Mucosa of stomach (tissue), 1 donor: ENCODE results near the gene MCM6.
A peak's percentile ranks its signal among the peaks of the same experiment; 100 is the strongest.

Experiments
- H3K27me3 ChIP-seq: one replicate; pipeline ENCODE4 v1.7.0; 2013; ENCODE audit warnings: mild to moderate bottlenecking, low read length; ENCODE audit not compliant: control insufficient read depth, insufficient read depth
- H3K36me3 ChIP-seq: one replicate; pipeline ENCODE4 v1.7.0; 2013; ENCODE audit warnings: low read length; ENCODE audit not compliant: control insufficient read depth, insufficient read depth
- H3K4me1 ChIP-seq: one replicate; pipeline ENCODE4 v1.7.0; 2013; ENCODE audit warnings: mild to moderate bottlenecking, low read length; ENCODE audit not compliant: control insufficient read depth, insufficient read depth
- H3K4me3 ChIP-seq: one replicate; pipeline ENCODE4 v1.7.0; 2013; ENCODE audit warnings: low read length
- H3K9ac ChIP-seq: one replicate; pipeline ENCODE4 v1.7.0; 2013; ENCODE audit warnings: mild to moderate bottlenecking, low read length, moderate library complexity
- H3K9me3 ChIP-seq: one replicate; pipeline ENCODE4 v1.7.0; 2013; ENCODE audit warnings: mild to moderate bottlenecking, low read length, moderate library complexity; ENCODE audit not compliant: control insufficient read depth
- donor health status: Pancreatic carcinoma.

The MCM6 gene

GRCh38 chr2:135876066-135876711, at the start of gene MCM6:
MCM6 (minus strand) TSS chr2:135876443; CDS start chr2:135876365, 78 bp downstream.
- no peaks in the 10 kb centered on the region for H3K27me3 ChIP-seq
- no peaks in the 10 kb centered on the region for H3K9me3 ChIP-seq
- H3K9ac ChIP-seq = peak within 1 kb of the TSS; percentile 79
- H3K4me3 ChIP-seq = peak within 1 kb of the TSS; percentile 80
- peaks cover 13% of the 10 kb centered on the region for H3K4me1 ChIP-seq
- no peaks in the 10 kb centered on the region for H3K36me3 ChIP-seq

- H3K4me3 ChIP-seq = no peak overlapping the region
- H3K4me1 ChIP-seq = no peaks in the 10 kb centered on the region
- no peaks in the 10 kb centered on the region for H3K36me3 ChIP-seq
- no peaks in the 10 kb centered on the region for H3K9me3 ChIP-seq
- H3K27me3 ChIP-seq = no peaks in the 10 kb centered on the region
- no peak overlapping the region for H3K9ac ChIP-seq
Measured at GRCh38 chr2:135925571-135925970, 49.3 kb upstream of the MCM6 start.

GRCh38 chr2:135916207-135916606, 40.0 kb upstream of the MCM6 start:
- Histone ChIP-seq H3K4me1 (no peaks in the 10 kb centered on the region), H3K9ac (no peak overlapping the region), H3K36me3 (no peaks in the 10 kb centered on the region), H3K9me3 (no peaks in the 10 kb centered on the region), H3K27me3 (no peaks in the 10 kb centered on the region), H3K4me3 (no peak overlapping the region)

- no peaks in the 10 kb centered on the region for H3K36me3 ChIP-seq
- no peaks in the 10 kb centered on the region for H3K27me3 ChIP-seq
- no peaks in the 10 kb centered on the region for H3K9me3 ChIP-seq
- H3K4me1 ChIP-seq = no peaks in the 10 kb centered on the region
- no peak overlapping the region for H3K9ac ChIP-seq
- H3K4me3 ChIP-seq = no peak overlapping the region
Measured at GRCh38 chr2:135914485-135914884, 38.2 kb upstream of the MCM6 start.

- H3K9ac ChIP-seq = no peak overlapping the region
- H3K4me1 ChIP-seq = no peaks in the 10 kb centered on the region
- no peaks in the 10 kb centered on the region for H3K27me3 ChIP-seq
- no peaks in the 10 kb centered on the region for H3K9me3 ChIP-seq
- no peaks in the 10 kb centered on the region for H3K36me3 ChIP-seq
- no peak overlapping the region for H3K4me3 ChIP-seq
Measured at GRCh38 chr2:135913727-135914365, 37.6 kb upstream of the MCM6 start.

GRCh38 chr2:135909976-135910375, 33.7 kb upstream of the MCM6 start:
- Histone ChIP-seq H3K9ac (no peak overlapping the region), H3K9me3 (no peaks in the 10 kb centered on the region), H3K4me3 (no peak overlapping the region), H3K27me3 (no peaks in the 10 kb centered on the region), H3K4me1 (no peaks in the 10 kb centered on the region), H3K36me3 (no peaks in the 10 kb centered on the region)

GRCh38 chr2:135905679-135906078, 29.4 kb upstream of the MCM6 start:
- no peak overlapping the region for H3K9ac ChIP-seq
- no peaks in the 10 kb centered on the region for H3K9me3 ChIP-seq
- no peaks in the 10 kb centered on the region for H3K27me3 ChIP-seq
- H3K36me3 ChIP-seq = no peaks in the 10 kb centered on the region
- peaks cover 5% of the 10 kb centered on the region for H3K4me1 ChIP-seq
- no peak overlapping the region for H3K4me3 ChIP-seq

GRCh38 chr2:135904341-135904989, 28.2 kb upstream of the MCM6 start:
- Histone ChIP-seq H3K9me3 (no peaks in the 10 kb centered on the region), H3K4me3 (no peak overlapping the region), H3K4me1 (peaks cover 5% of the 10 kb centered on the region), H3K27me3 (no peaks in the 10 kb centered on the region), H3K9ac (no peak overlapping the region), H3K36me3 (no peaks in the 10 kb centered on the region)

- Histone ChIP-seq H3K27me3 (no peaks in the 10 kb centered on the region), H3K4me1 (peaks cover 5% of the 10 kb centered on the region), H3K36me3 (no peaks in the 10 kb centered on the region), H3K4me3 (no peak overlapping the region), H3K9ac (no peak overlapping the region), H3K9me3 (no peaks in the 10 kb centered on the region)
Measured at GRCh38 chr2:135903650-135904049, 27.4 kb upstream of the MCM6 start.

- no peaks in the 10 kb centered on the region for H3K27me3 ChIP-seq
- H3K36me3 ChIP-seq = no peaks in the 10 kb centered on the region
- H3K4me3 ChIP-seq = no peak overlapping the region
- peaks cover 4% of the 10 kb centered on the region for H3K4me1 ChIP-seq
- no peak overlapping the region for H3K9ac ChIP-seq
- no peaks in the 10 kb centered on the region for H3K9me3 ChIP-seq
Measured at GRCh38 chr2:135899567-135899966, 23.3 kb upstream of the MCM6 start.

- H3K4me3 ChIP-seq = no peak overlapping the region
- no peaks in the 10 kb centered on the region for H3K9me3 ChIP-seq
- no peaks in the 10 kb centered on the region for H3K36me3 ChIP-seq
- H3K9ac ChIP-seq = no peak overlapping the region
- no peaks in the 10 kb centered on the region for H3K27me3 ChIP-seq
- no peaks in the 10 kb centered on the region for H3K4me1 ChIP-seq
Measured at GRCh38 chr2:135898234-135898786, 22.1 kb upstream of the MCM6 start.

- H3K9ac ChIP-seq = no peak overlapping the region
- no peak overlapping the region for H3K4me3 ChIP-seq
- H3K9me3 ChIP-seq = no peaks in the 10 kb centered on the region
- no peaks in the 10 kb centered on the region for H3K4me1 ChIP-seq
- H3K36me3 ChIP-seq = no peaks in the 10 kb centered on the region
- H3K27me3 ChIP-seq = no peaks in the 10 kb centered on the region
Measured at GRCh38 chr2:135894930-135895329, 18.7 kb upstream of the MCM6 start.
